SIG-M5 (cell line): ENCODE measurements around the gene CREB1.
"Not testable (repeated sequence)": the region's sequence is repeated elsewhere in the genome, so short reads cannot be mapped to it uniquely, and the experiment has no call there.

Experiments used
- DNase-seq: peaks from one replicate; lab custom pipeline; 2025; lab: John Stamatoyannopoulos, UW

Gene CREB1

DNA sequence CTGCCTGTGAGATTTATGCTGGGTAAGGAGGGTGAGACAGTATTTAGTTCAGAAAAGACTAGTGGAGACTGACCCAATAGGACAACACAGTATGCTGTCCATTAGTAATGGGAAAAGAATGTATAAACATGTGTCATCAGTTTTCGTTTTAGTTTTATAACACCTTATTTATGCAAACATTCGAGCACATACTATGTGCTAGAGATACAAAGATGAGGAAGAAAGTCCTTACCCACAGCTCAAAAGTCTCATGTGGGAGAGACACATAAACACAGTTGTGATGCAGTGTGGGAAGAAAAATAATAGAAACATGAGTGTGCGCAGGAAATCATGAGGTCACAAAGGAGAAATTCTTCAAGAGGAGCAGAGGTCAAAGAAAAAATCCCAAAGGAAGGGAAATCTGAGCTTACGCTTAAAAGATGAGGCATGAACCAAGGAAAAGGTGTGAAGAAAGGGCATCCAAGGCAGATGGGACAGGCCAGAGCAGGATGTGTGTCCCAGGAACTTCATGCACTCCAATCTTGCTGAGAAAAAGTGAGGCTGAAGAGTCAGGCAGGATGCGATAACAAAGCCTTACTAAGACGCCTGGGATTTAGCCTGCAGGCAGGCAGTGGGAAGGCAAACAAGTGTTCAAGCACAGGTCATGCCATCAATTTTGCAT lies 87.4 kb downstream of the CREB1 start:
- no peak for DNase-seq

DNA sequence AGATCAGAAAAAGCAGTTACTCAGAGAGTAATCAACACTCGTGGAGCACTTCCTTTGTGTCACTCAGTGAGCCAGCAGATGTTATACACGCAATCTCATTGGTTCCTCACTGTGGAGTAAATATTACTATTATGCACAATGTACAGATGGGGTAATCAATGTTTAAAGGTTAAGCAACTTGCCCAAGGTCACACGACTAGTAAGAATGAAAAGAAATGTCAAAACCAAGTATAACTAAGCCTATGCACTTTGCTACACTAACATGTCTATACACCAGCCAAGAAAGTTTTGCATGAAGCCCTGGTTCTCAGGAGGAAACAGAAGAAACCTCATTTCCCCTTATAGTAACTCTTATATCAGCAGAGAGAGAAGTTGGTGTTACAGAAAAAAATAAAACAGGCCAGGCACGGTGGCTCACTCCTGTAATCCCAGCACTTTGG lies 90.0 kb downstream of the CREB1 start:
- peak; percentile 44 for DNase-seq

DNA sequence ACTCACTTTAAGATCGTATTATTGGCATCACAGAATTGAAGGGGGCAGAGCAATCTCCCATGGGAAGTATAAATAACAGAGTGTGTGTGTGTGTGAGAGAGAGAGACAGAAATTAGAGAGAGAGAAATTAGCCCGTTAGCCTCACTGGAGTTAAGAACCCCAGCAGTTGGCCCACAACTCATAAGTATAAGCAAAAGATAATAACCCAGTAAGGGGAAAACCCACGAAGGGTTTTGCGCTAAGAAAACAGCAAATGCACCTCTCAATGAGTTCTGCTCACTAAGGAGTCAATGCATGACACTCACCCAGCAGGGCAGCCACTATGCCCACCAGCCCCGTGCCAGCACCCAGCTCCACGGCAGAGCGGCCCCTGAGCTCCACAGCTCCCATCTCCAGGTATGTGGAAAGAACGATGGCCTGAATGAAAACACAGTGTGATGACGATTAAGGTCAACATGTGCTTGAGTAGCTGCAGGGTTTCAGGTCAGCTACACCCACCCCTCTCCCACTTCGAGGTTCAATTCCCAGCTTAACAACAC lies 91.8 kb downstream of the CREB1 start:
- DNase-seq: no peak

DNA sequence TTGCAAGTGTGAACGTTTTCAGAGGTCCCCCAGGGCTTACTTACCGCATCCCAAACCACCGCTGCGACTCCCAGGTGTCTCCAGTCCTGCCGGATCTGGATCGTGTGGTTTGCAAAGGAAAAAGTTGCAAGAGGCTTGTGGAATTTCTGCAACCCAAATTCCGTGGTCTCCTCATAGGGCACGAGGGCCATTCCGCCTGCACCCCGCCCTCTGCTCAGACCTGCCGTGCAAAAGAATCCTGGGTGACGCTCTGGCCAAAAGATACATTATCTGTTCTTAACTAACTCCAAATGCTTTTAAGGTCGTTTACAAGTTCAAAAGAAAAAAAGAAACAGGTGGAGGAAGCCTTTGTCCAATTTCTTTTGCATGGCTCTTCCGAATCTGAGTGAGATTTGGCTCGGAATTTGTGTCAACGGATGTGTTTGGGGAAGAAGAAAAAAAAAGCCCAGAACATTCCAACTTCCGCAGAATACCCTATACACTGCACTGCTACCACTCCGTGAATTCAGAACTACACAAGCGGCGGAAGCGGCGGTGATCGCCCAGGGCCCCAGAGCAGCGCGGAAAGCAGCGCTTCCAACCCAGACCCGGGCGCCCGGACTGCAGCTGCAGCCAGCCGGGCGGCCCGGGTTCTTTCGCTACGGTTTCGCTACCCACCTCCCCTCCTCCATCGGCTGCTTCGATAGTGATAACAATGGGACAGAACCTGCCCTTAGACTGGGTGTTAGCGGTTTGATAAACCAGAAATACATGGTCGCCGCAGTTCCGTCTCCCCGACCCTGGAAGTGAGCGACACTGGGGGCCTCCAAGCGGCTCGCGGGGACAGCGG lies 94.6 kb downstream of the CREB1 start:
- peak; percentile 17 for DNase-seq

DNA sequence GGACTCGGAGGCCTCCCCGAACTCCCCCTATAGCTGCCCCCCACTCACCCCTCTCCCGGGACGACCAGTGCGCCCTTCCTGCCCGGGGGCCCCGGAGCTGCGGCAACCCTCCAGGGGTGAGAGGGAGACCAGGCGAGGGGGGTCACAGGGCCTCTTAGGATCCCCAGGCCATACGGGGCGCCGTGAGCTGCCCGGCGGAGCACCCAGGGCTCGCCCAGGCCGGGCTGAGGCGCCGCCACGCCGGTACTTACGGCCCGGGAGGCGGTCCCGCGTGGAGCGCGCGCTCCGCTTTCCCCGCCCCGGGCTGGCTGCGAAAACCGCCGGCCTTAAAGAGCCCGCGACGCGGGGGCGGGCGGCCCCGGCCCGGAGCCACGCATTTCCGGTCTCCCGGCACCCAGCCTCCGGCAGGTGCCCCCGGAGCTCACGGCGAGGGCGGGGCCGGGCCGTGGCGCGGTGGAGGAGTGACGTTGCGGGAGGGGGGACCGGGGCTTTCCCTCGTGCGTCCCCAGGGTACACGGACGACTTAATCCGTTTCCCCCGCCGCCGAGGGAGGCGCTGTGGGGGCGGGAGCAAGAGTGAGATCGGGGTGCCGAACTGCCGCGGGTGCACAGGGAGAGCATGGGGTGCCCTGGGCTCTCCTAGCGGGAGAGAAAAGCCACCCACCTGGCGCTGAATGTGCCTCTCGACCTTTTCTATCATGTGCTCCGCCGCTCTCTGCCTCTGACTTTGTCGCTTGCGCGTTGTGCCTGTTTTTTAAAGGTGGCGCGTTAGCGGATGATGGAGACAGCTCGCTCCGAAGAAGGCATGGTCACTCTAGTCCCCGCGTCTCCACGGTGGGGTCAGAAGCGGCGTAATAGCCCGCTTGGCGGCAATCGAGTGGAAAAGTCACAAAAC lies 95.5 kb downstream of the CREB1 start, which contains the start of gene METTL21A:
TSS of gene METTL21A (minus strand) at position 381 of the 894 bp plus-strand sequence. CDS start 1,019 bp downstream, outside the sequence.
- peak; percentile 77 for DNase-seq

DNA sequence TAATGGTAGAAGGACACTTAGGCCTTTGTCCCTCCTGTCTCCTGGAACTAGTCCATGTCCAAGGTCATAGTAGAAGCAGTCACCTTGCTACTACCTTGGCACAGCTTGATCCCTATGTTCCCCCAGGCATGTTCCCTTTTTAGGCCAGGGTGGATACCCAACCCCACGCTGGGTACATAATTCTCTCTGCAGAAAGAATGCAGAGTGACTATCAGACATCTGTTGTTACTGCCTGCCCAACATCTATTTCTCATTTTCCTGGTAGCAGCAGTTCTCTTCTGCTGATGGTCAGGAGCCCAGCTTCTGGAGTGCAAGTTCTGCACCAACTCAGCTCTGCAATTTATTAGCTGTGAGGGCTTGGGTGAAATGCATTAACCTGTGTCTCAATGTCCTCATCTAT lies 99.8 kb downstream of the CREB1 start:
- DNase-seq: no peak

DNA sequence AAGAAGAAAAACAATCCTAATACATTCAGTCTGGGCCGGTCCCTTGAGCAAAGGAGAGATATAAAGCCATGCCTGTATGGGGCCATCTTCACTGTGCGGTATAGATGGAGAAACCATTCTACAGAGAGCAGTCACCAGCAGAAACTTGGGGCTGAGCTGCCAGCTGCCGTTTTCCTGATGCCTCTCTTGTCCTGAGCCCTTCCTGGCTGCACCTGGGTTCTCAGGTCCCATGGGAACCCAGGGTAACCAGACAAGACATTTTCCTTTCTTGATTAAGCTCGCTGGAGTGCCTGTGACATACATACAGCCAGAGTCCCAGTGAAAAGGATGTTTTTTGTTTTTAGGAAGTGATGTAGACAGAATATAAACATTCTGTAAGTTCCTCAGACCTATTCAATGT lies 100.7 kb downstream of the CREB1 start:
- DNase-seq: no peak

DNA sequence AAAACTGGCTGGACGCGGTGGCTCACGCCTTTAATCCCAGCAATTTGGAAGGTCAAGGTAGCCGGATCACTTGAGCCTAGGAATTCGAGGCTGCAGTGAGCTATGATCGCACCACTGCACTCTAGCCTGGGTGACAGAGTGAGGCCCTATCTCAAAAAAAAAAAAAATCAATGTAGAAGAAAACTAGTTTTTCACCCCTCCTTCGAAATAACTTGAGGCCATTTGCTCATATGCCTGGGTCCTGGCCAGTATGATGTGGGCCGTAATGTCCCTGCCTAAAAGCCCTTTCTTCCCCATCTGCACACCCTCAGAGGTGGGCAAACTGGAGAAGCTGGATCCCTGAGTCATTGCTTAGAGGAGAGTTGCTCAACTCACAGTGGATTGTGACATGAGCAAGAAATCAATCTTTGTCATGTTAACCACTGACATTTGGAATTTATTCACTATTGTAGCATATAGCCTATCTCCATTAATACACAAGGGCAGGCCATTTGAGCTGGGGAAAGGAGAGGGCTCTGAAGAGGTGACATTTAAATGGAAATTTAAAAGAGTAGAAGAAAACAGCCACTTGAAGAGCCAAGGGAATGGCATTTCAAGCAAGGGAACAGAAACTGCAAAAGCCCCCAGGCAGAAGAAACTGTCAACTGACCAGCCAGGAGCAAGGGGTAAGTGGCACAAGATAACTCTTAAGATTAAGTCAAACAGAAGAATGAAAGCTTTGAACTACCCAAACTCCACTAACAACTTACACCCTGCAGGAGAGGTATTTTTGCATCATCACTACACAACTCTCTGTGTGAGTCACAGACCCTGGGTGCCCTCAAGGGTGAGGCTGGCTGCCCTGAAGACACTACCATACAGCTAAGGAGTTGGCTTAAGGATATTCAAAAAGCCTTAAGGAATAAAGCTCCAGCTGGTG lies 103.1 kb downstream of the CREB1 start:
- DNase-seq: peak; percentile 80

DNA sequence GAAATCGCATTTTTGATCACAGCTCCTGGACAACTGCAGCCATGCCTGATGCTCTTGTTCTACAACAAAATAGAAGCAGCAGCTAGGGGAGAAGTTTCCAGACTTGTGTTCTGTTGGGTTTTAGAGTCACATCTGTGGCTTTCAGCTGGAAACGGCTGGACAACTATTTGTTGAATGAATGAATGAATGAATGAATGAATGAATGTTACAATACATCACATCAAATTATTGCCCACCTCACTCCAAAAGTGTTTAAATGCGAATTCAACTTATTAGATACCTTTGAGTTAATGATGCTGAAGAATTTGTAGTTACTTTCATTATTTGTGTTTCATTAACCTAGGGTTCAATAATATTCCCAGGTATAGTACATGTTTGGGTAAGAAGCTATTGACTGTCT lies 103.9 kb downstream of the CREB1 start:
- DNase-seq: no peak

DNA sequence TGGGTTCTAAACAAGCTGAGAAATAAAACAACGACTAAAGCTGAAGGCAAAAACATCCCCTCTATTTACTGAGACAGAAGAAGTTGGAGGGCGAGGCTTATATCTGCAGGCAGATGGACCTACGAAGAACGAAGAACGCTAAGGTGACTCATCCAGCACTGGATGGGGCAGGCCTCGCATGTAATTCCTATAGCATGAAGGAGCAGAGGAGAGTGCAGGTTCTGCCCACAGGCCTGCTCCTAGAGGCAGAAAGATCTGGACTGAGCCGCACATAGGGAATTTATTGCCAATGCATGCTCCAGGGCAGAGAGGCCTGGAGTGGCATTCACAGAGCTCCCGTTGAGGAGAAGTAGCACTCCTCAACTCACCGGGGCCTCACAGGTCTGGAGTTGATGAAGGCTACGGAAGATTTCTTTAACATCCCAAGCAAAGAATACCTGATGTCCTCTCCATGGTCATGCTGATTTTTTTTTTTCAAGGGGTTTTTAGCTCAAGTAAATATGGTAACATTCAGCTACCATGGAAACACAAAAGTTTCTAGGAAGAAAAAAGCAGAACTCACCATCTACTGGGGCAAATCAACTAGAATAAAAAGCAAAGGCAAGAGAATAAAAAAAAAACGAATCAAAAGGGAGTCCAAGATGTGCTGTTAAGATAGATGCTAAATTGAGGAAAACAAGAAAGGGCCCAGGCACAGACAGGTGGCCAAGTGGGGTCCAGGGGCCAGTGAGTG lies 105.9 kb downstream of the CREB1 start:
- no peak for DNase-seq

DNA sequence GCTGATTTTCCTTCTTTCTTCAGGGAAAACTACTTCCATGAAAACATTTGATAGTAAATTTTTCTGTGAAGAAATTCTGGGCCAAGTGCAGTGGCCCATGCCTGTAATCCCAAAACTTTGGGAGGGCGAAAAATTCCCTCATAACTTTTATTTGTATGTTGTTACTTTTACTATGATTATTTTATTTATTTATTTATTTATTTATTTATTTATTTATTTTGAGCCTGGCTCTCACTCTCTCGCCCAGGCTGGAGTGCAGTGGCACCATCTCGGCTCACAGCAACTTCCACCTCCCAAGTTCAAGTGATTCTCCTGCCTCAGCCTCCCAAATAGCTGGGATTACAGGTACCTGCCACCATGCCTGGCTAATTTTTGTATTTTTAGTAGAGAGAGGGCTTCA lies 109.5 kb downstream of the CREB1 start:
- DNase-seq: not testable (repeated sequence)

DNA sequence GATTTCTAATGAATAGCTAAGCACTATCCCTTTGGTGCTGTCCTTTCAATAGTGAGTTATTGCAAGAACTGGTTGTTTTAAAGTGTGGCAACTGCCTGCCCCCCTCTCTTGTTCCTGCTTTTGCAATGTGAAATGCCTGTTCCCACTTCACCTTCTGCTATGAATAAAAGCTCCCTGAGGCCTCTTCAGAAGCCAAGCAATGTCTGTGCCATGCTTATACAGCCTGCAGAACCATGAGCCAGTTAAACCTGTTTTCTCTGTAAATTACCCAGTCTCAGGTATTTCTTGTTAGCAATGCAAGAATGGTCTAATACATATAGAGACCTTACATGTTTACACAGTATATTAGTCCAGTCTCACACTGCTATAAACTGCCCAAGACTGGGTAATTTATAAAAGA lies 110.4 kb downstream of the CREB1 start:
- DNase-seq: no peak

DNA sequence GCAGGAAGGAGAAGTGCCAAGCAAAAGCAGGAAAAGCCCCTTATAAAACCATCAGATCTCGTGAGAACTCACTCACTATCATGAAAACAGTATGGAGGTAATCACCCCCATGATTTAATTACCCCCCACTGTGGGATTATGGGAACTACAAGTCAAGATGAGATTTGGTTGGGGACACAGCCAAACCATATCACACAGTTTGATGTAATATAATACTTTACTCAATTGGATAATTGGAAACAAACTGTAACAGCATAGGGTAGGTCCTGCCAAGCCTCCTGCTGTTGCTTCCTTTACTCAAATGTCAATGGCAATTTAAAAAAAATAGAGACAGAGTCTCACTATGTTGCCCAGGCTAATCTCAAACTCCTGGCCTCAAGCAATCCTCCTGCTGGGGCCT lies 110.9 kb downstream of the CREB1 start:
- no peak for DNase-seq

DNA sequence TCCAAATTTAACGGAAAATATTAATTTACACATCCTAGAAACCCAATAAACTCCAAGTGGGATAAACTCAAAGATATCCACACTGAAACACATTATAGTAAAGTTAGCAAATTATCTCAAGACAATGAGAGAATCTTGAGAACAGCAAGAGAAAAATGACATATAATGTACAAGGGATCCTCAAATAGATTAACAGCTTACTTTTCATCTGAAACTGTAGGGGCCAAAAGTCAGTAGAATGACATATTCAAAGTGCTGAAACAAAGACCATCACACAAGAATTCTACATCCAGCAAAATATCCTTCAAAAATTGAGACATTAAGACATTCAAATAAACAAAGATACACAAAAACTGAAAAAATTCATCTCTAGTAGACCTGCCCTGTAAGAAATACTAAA lies 114.1 kb downstream of the CREB1 start:
- no peak for DNase-seq

DNA sequence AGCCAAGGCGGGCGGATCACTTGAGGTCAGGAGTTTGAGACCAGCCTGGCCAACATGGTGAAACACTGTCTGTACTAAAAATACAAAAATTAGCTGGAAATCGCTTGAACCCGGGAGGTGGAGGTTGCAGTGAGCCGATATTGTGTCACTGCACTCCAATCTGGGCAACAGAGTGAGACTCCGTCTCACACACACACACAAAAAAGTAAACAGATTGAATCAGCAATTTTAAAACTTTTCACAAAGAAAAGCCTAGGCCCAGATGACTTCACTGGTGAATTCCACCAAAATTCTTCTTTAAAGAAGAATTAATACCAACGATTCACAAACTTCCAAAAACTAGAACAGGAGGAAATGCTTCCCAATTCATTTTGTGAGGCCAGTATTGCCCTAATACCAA lies 116.8 kb downstream of the CREB1 start:
- not testable (repeated sequence) for DNase-seq
